HG03442 (cell line): ENCODE measurements around the gene SPOCK1.

ENCODE experiments used
- ATAC-seq: cut with Tn5 transposase; IDR thresholded peaks from one replicate; pipeline ENCODE4 v1.9.1; 2021; ENCODE audit warnings: mild to moderate bottlenecking, moderate library complexity; ENCODE audit not compliant: unreplicated experiment

Gene SPOCK1

GRCh38 chr5:137446615-137447014 is 52.5 kb downstream of the SPOCK1 start:
- ATAC-seq, result no peak

- no peak for ATAC-seq
Observed at GRCh38 chr5:137446151-137446550, 53.0 kb downstream of the SPOCK1 start.

- no peak for ATAC-seq
Observed at GRCh38 chr5:137442660-137443059, 56.5 kb downstream of the SPOCK1 start.

- no peak for ATAC-seq
Observed at GRCh38 chr5:137441476-137441875, 57.6 kb downstream of the SPOCK1 start.

GRCh38 chr5:137440795-137441194 is 58.3 kb downstream of the SPOCK1 start:
- no peak for ATAC-seq

- no peak for ATAC-seq
Observed at GRCh38 chr5:137439645-137440044, 59.5 kb downstream of the SPOCK1 start.

GRCh38 chr5:137438932-137439331 is 60.2 kb downstream of the SPOCK1 start:
- ATAC-seq, result no peak

GRCh38 chr5:137437774-137438173 is 61.4 kb downstream of the SPOCK1 start:
- ATAC-seq, result no peak

GRCh38 chr5:137433539-137433938 is 65.6 kb downstream of the SPOCK1 start:
- ATAC-seq, result no peak

GRCh38 chr5:137432376-137432775 is 66.8 kb downstream of the SPOCK1 start:
- no peak for ATAC-seq

- no peak for ATAC-seq
Observed at GRCh38 chr5:137431051-137431450, 68.1 kb downstream of the SPOCK1 start.

- ATAC-seq, result no peak
Observed at GRCh38 chr5:137415231-137415681, 83.9 kb downstream of the SPOCK1 start.

GRCh38 chr5:137414112-137414755 is 84.9 kb downstream of the SPOCK1 start:
- ATAC-seq, result no peak

- ATAC-seq, result no peak
Observed at GRCh38 chr5:137412136-137412535, 87.0 kb downstream of the SPOCK1 start.

- no peak for ATAC-seq
Observed at GRCh38 chr5:137410234-137411010, 88.7 kb downstream of the SPOCK1 start.

- ATAC-seq, result no peak
Observed at GRCh38 chr5:137409736-137410135, 89.4 kb downstream of the SPOCK1 start.

- ATAC-seq, result no peak
Observed at GRCh38 chr5:137407090-137407489, 92.0 kb downstream of the SPOCK1 start.

GRCh38 chr5:137405393-137405792 is 93.7 kb downstream of the SPOCK1 start:
- no peak for ATAC-seq

- ATAC-seq, result no peak
Observed at GRCh38 chr5:137403869-137404268, 95.3 kb downstream of the SPOCK1 start.

- ATAC-seq, result no peak
Observed at GRCh38 chr5:137402436-137403187, 96.5 kb downstream of the SPOCK1 start.

- ATAC-seq, result no peak
Observed at GRCh38 chr5:137401946-137402345, 97.2 kb downstream of the SPOCK1 start.

GRCh38 chr5:137400571-137400970 is 98.6 kb downstream of the SPOCK1 start:
- ATAC-seq, result no peak
